ENCODE results near the gene PRKN.

PRKN gene

DNA sequence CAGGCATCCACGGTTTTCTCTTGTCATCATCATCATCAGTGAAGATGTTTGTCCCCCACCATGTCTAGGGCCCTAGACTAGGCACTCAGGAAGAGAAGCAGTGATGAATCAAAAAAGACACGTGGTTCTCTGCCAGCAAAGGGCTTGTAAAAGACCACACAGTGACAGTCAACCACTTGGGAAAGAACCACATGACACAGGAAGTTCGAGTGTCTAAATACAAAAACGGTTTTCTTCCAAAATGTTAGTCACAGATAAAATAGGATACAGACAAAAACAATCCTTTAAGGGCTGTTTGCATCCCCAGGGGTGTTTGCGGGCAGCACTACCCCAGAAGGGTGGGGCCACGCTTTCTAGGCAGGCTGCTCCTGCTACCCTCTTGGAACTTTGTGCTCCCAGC lies 1096.9 kb downstream of the PRKN start:
- TF ChIP-seq, protein P1, sequence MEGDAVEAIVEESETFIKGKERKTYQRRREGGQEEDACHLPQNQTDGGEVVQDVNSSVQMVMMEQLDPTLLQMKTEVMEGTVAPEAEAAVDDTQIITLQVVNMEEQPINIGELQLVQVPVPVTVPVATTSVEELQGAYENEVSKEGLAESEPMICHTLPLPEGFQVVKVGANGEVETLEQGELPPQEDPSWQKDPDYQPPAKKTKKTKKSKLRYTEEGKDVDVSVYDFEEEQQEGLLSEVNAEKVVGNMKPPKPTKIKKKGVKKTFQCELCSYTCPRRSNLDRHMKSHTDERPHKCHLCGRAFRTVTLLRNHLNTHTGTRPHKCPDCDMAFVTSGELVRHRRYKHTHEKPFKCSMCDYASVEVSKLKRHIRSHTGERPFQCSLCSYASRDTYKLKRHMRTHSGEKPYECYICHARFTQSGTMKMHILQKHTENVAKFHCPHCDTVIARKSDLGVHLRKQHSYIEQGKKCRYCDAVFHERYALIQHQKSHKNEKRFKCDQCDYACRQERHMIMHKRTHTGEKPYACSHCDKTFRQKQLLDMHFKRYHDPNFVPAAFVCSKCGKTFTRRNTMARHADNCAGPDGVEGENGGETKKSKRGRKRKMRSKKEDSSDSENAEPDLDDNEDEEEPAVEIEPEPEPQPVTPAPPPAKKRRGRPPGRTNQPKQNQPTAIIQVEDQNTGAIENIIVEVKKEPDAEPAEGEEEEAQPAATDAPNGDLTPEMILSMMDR (IDR thresholded peaks at IDR 0.05), result no peak

DNA sequence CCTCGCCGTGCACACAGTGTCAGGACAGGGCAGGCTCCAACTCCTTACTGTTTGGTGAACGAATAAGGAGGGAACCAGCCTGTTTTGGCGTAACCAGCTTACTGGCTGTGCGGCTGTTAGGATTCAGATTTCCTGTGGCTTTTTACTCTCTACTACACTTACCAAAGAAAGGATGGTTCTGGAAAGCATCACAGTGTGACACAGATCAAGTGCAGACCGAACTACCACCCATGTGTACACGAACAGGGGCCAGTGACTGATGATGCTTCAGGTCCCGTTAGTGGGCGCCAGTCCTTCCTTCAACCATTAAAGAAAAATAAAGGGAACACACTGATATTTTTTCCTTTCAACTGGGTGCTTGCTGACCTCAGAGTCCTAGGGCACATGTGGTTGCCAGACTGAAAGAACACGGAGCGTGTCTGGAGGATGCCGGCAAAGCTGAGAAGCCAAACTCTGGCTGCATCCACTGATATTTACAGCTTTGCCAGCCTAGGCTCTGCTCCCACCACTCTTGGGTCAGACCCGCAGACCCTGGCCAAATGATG lies 1101.4 kb downstream of the PRKN start:
- TF ChIP-seq, protein P1 (IDR thresholded peaks at IDR 0.05), result no peak

DNA sequence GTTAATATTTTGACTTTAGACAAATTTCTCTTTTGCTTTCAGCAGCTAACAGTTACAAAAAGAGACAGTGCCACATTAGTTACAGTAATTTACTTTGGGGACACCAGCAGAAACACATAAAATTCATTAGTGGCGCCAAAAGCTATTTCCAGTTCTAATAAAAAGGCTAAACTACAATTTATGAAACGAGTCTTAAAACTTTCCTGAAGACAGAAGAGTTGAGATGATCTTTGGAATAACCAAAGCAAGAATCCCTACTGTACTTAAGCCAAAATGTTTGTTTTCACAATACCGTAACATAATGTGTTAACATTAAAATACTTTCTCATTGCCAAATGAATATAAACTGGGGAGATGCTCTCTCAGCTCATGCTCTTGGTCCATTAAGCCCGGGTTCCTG lies 1103.5 kb downstream of the PRKN start:
- TF ChIP-seq, protein P1 (IDR thresholded peaks at IDR 0.05), result no peak

DNA sequence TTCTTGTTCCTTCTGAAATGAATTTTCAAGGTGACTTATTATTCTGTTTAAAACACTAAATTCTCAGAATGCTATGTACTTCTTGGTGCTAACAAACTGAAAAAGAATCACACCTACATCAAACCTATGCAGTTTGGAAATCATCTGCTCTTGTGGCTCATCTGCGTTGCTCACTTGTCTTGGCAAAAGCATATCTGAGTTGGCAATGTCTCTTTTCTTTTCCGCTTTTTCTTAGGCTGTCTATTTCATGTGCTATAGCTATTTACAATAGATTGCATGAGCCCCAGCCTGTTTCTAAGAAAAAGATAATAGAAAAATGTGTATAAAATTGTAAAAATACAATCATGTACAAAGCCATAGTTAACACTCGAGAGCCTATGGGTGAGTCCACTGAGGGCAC lies 1104.8 kb downstream of the PRKN start:
- TF ChIP-seq, protein P1 (IDR thresholded peaks at IDR 0.05), result no peak

DNA sequence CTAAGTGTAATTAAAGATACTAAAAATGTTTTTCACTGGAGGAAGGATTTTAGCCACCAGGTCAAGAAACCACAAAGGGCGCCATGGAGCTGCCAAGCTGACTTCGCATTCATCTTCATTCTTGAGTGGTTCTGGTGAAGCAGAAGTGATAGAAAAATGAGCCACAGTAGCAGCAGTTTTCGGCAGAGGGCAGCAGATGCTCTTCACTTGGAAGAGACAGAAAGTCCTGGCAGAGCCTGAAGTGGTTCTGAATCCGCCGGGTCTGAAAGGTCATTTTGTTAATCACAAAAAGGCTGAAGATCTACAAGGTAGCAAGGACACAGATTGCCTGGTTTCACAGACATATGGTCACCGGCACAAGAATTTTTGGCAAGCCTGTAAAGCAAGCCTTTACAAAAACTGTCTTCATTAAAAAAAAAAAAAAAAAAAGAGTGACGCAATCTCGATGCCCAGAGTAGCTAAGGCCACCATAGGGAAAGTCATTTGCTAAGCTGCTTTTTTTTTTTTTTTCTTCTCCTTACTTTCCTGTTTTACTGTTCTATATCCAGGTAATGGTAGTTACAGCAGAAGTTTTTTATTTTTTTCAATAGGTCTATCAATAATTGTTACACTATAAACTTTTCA lies 1108.6 kb downstream of the PRKN start:
- TF ChIP-seq, protein P1 (IDR thresholded peaks at IDR 0.05), result peak; percentile 88

DNA sequence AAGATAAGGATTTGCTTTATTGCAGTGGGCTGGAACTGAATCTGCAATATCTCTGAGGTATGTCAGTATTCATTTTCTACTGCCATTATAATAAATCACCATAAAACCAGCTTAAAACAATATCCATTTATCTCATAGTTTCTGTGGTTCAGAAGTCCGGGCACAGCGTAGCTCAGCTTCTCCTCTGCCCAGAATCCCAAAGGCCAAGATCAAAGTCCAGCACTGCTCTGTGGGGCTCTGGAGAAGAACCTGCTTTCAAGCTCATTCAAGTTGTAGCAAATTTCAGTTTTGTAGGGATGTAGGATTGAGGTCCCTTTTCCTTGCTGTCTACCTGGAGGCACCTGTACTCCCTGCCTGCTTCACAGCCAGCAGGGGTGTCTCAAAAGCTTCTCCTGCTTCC lies 1113.9 kb downstream of the PRKN start:
- TF ChIP-seq, protein P1 (IDR thresholded peaks at IDR 0.05), result no peak

DNA sequence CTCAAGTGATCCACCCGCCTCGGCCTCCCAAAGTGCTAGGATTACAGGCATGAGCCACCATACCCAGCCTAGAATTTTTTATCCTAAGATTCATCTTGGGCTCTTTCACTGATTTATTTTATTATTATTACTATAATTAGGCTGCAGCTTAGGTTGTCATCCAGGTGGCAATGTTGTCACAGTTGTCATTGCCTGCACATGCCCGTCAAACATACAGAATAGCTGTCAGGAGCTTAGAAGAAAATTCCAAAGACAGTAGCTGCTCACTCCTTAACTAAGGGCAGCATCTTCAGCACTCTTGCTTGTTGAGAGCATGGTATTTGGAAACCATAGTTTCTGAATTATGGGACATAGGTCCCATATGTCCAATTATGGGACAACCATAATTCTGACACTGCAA lies 1118.8 kb downstream of the PRKN start:
- TF ChIP-seq, protein P1 (IDR thresholded peaks at IDR 0.05), result no peak

All from LNCAP (cell line).